ENCODE results near the gene ALOX5. TPM values are rescaled to one million over a fixed set of nuclear protein-coding genes. Genes with fewer than 3 reads are reported as not detected.

ALOX5 gene
- total RNA-seq, 1 donor from 2014 or later: not detected

GRCh38 chr10:45452743-45453452 is 78.9 kb downstream of the ALOX5 start:
- no peak for DNase-seq (ENCODE audit: low spot score)
- peaks cover 6% of the 10 kb centered on the region for H3K36me3 Mint-ChIP-seq (ENCODE audit: low read depth)
- no peaks in the 10 kb centered on the region for H3K27me3 Mint-ChIP-seq (ENCODE audit: low read depth)
- H3K4me1 Mint-ChIP-seq (ENCODE audit: low read depth): peaks cover 8% of the 10 kb centered on the region
- no peaks in the 10 kb centered on the region for H3K9me3 Mint-ChIP-seq (ENCODE audit: low read depth)
- no peak overlapping the region for H3K4me3 Mint-ChIP-seq (ENCODE audit: unreplicated experiment)
- no peak overlapping the region for H3K27ac Mint-ChIP-seq (ENCODE audit: unreplicated experiment)
- no peak for TF ChIP-seq CTCF (IDR thresholded peaks at IDR 0.05)

- Mint-ChIP-seq H3K27ac (ENCODE audit: unreplicated experiment) (no peak overlapping the region), H3K4me3 (ENCODE audit: unreplicated experiment) (no peak overlapping the region), H3K27me3 (ENCODE audit: low read depth) (no peaks in the 10 kb centered on the region), H3K36me3 (ENCODE audit: low read depth) (peaks cover 8% of the 10 kb centered on the region), H3K4me1 (ENCODE audit: low read depth) (peaks cover 8% of the 10 kb centered on the region), H3K9me3 (ENCODE audit: low read depth) (no peaks in the 10 kb centered on the region)
- DNase-seq (ENCODE audit: low spot score): no peak
- TF ChIP-seq CTCF (IDR thresholded peaks at IDR 0.05): no peak
Observed at GRCh38 chr10:45453639-45454255, 79.7 kb downstream of the ALOX5 start.

GRCh38 chr10:45454262-45454661 is 80.2 kb downstream of the ALOX5 start:
- no peaks in the 10 kb centered on the region for H3K27me3 Mint-ChIP-seq (ENCODE audit: low read depth)
- H3K27ac Mint-ChIP-seq (ENCODE audit: unreplicated experiment): no peak overlapping the region
- H3K4me1 Mint-ChIP-seq (ENCODE audit: low read depth): peaks cover 8% of the 10 kb centered on the region
- no peak overlapping the region for H3K4me3 Mint-ChIP-seq (ENCODE audit: unreplicated experiment)
- no peak for TF ChIP-seq CTCF (IDR thresholded peaks at IDR 0.05)
- no peaks in the 10 kb centered on the region for H3K9me3 Mint-ChIP-seq (ENCODE audit: low read depth)
- H3K36me3 Mint-ChIP-seq (ENCODE audit: low read depth): peaks cover 8% of the 10 kb centered on the region
- DNase-seq (ENCODE audit: low spot score): no peak

DNA sequence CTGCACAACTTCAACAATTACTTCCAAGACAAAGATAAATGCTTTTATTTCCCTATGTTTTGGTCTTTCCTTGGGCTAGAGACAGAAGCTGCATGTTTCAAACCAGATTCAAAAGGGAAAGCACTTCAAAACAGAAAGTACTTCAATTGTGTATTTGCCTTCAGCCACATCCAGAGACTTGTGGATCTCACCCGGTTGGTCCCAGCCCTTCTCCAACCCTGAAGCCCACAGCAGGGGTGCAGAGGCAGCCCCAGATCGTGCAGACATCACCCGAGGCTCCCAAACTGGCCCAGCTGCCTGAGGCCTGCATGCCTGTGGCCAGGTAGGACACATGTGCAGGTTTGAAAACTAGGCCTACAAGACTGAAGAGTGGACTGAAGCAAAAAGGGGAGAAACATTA is 80.8 kb downstream of the ALOX5 start:
- no peak for TF ChIP-seq CTCF (IDR thresholded peaks at IDR 0.05)
- Mint-ChIP-seq H3K27ac (ENCODE audit: unreplicated experiment) (no peak overlapping the region), H3K4me3 (ENCODE audit: unreplicated experiment) (no peak overlapping the region), H3K27me3 (ENCODE audit: low read depth) (no peaks in the 10 kb centered on the region), H3K9me3 (ENCODE audit: low read depth) (no peaks in the 10 kb centered on the region), H3K36me3 (ENCODE audit: low read depth) (peaks cover 8% of the 10 kb centered on the region), H3K4me1 (ENCODE audit: low read depth) (peaks cover 8% of the 10 kb centered on the region)
- no peak for DNase-seq (ENCODE audit: low spot score)

- Mint-ChIP-seq H3K4me1 (ENCODE audit: low read depth) (peaks cover 8% of the 10 kb centered on the region), H3K4me3 (ENCODE audit: unreplicated experiment) (no peak overlapping the region), H3K36me3 (ENCODE audit: low read depth) (peaks cover 14% of the 10 kb centered on the region), H3K27me3 (ENCODE audit: low read depth) (no peaks in the 10 kb centered on the region), H3K27ac (ENCODE audit: unreplicated experiment) (no peak overlapping the region), H3K9me3 (ENCODE audit: low read depth) (no peaks in the 10 kb centered on the region)
- no peak for DNase-seq (ENCODE audit: low spot score)
- TF ChIP-seq CTCF (IDR thresholded peaks at IDR 0.05): no peak
Observed at GRCh38 chr10:45456233-45456632, 82.2 kb downstream of the ALOX5 start.

Data from chondrocyte (in vitro differentiated cells).